ENCODE results near the gene LRP1B.

The LRP1B gene

GRCh38 chr2:141534666-141535362, 596.0 kb downstream of the LRP1B start:
- TF ChIP-seq GLIS3 (CRISPR knock-in tag; IDR thresholded peaks at IDR 0.05) = no peak
- no peak for ATAC-seq

DNA sequence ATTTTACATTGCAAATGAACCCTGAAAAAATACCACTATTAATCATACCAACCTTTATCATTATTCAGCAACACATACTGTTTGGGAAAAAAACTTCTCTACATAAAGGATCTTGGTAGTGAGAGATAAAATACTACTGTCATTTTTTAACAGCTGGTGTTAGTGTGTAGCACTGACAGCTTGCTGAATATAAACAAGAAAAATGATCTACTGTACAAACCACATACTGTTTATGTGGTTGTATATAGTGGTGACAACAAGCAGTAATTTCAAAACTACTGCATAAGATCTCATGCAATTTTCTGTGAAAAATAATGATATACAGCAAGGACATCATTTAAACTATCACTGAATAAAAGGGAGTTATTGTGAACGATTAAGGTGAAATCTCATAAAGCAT, 601.2 kb downstream of the LRP1B start:
- ATAC-seq = no peak
- no peak for TF ChIP-seq CREB5 (CRISPR knock-in tag; IDR thresholded peaks at IDR 0.05; ENCODE audit: low read depth)
- no peak for TF ChIP-seq ZNF8 (CRISPR knock-in tag; IDR thresholded peaks at IDR 0.05)
- TF ChIP-seq ZC3H10 (CRISPR knock-in tag; IDR thresholded peaks at IDR 0.05) = no peak
- no peak for TF ChIP-seq OSR1 (CRISPR knock-in tag; IDR thresholded peaks at IDR 0.05)
- no peak for TF ChIP-seq PPARA (CRISPR knock-in tag; IDR thresholded peaks at IDR 0.05; ENCODE audit: borderline replicate concordance)
- no peak for TF ChIP-seq ZNF70 (CRISPR knock-in tag; IDR thresholded peaks at IDR 0.05)
- no peak for TF ChIP-seq ARNTL (CRISPR knock-in tag; IDR thresholded peaks at IDR 0.05; ENCODE audit: borderline replicate concordance, low read depth)
- no peak for TF ChIP-seq TCF4 (CRISPR knock-in tag; IDR thresholded peaks at IDR 0.05; ENCODE audit: borderline replicate concordance)
- no peak for TF ChIP-seq TOX (CRISPR knock-in tag; IDR thresholded peaks at IDR 0.05; ENCODE audit: borderline replicate concordance)
- TF ChIP-seq ESRRG (CRISPR knock-in tag; IDR thresholded peaks at IDR 0.05) = no peak

- ATAC-seq = no peak
- TF ChIP-seq OSR1 (CRISPR knock-in tag; IDR thresholded peaks at IDR 0.05) (no peak), ISL1 (CRISPR knock-in tag; IDR thresholded peaks at IDR 0.05) (no peak), CSRNP3 (CRISPR knock-in tag; IDR thresholded peaks at IDR 0.05) (no peak), SNAI2 (CRISPR knock-in tag; IDR thresholded peaks at IDR 0.05) (no peak), ARNTL (CRISPR knock-in tag; IDR thresholded peaks at IDR 0.05; ENCODE audit: borderline replicate concordance, low read depth) (no peak), CSDC2 (CRISPR knock-in tag; IDR thresholded peaks at IDR 0.05) (no peak), GLIS3 (CRISPR knock-in tag; IDR thresholded peaks at IDR 0.05) (no peak), ZFP3 (CRISPR knock-in tag; IDR thresholded peaks at IDR 0.05) (no peak), ZFP30 (CRISPR knock-in tag; IDR thresholded peaks at IDR 0.05) (no peak), TCF4 (CRISPR knock-in tag; IDR thresholded peaks at IDR 0.05; ENCODE audit: borderline replicate concordance) (no peak), PPARA (CRISPR knock-in tag; IDR thresholded peaks at IDR 0.05; ENCODE audit: borderline replicate concordance) (no peak), BACH2 (CRISPR knock-in tag; IDR thresholded peaks at IDR 0.05; ENCODE audit: borderline replicate concordance) (no peak), TOX (CRISPR knock-in tag; IDR thresholded peaks at IDR 0.05; ENCODE audit: borderline replicate concordance) (no peak), ZNF70 (CRISPR knock-in tag; IDR thresholded peaks at IDR 0.05) (no peak), RARB (CRISPR knock-in tag; IDR thresholded peaks at IDR 0.05) (no peak), CREB5 (CRISPR knock-in tag; IDR thresholded peaks at IDR 0.05; ENCODE audit: low read depth) (no peak), ZNF565 (CRISPR knock-in tag; conservative IDR thresholded peaks at IDR 0.05; ENCODE audit: low read depth) (no peak)
- TF ChIP-seq, protein P1, sequence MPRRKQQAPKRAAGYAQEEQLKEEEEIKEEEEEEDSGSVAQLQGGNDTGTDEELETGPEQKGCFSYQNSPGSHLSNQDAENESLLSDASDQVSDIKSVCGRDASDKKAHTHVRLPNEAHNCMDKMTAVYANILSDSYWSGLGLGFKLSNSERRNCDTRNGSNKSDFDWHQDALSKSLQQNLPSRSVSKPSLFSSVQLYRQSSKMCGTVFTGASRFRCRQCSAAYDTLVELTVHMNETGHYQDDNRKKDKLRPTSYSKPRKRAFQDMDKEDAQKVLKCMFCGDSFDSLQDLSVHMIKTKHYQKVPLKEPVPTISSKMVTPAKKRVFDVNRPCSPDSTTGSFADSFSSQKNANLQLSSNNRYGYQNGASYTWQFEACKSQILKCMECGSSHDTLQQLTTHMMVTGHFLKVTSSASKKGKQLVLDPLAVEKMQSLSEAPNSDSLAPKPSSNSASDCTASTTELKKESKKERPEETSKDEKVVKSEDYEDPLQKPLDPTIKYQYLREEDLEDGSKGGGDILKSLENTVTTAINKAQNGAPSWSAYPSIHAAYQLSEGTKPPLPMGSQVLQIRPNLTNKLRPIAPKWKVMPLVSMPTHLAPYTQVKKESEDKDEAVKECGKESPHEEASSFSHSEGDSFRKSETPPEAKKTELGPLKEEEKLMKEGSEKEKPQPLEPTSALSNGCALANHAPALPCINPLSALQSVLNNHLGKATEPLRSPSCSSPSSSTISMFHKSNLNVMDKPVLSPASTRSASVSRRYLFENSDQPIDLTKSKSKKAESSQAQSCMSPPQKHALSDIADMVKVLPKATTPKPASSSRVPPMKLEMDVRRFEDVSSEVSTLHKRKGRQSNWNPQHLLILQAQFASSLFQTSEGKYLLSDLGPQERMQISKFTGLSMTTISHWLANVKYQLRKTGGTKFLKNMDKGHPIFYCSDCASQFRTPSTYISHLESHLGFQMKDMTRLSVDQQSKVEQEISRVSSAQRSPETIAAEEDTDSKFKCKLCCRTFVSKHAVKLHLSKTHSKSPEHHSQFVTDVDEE (CRISPR knock-in tag; IDR thresholded peaks at IDR 0.05) = no peak
Measured at GRCh38 chr2:141528990-141529389, 601.8 kb downstream of the LRP1B start.

DNA sequence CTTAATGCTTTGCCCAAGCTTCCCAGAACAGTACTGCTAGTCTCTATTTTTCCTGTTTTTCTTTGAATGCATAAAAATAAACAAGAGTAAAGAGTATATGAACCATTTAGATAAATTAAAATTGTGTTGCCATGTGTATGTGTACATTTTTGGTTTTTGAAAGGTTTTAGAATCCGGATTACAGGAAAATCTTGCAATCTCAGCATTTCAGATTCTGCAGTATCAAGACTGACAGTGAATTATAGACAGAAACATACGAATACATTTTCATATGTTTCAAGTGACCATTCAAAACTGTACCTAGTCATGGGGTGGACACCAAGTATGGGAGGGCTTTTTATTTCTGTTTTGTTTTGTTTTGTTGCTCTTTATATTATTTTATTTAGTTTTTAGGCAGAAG, 604.1 kb downstream of the LRP1B start:
- ATAC-seq = no peak
- TF ChIP-seq RARB (CRISPR knock-in tag; IDR thresholded peaks at IDR 0.05) (no peak), ZC3H10 (CRISPR knock-in tag; IDR thresholded peaks at IDR 0.05) (no peak), ZFP30 (CRISPR knock-in tag; IDR thresholded peaks at IDR 0.05) (no peak), CSDC2 (CRISPR knock-in tag; IDR thresholded peaks at IDR 0.05) (no peak), CREB5 (CRISPR knock-in tag; IDR thresholded peaks at IDR 0.05; ENCODE audit: low read depth) (no peak), ZNF70 (CRISPR knock-in tag; IDR thresholded peaks at IDR 0.05) (no peak), GLIS3 (CRISPR knock-in tag; IDR thresholded peaks at IDR 0.05) (no peak), ZNF8 (CRISPR knock-in tag; IDR thresholded peaks at IDR 0.05) (no peak), TCF4 (CRISPR knock-in tag; IDR thresholded peaks at IDR 0.05; ENCODE audit: borderline replicate concordance) (no peak), ISL1 (CRISPR knock-in tag; IDR thresholded peaks at IDR 0.05) (no peak), SNAI2 (CRISPR knock-in tag; IDR thresholded peaks at IDR 0.05) (no peak), BACH2 (CRISPR knock-in tag; IDR thresholded peaks at IDR 0.05; ENCODE audit: borderline replicate concordance) (no peak), OSR1 (CRISPR knock-in tag; IDR thresholded peaks at IDR 0.05) (no peak)
- TF ChIP-seq, protein P1 (CRISPR knock-in tag; IDR thresholded peaks at IDR 0.05) = no peak

All from SK-N-SH treated with all-trans-retinoic acid at 6 μM for 48 hours (cell line).